ENCODE results near the gene OR51I1. TPM values are rescaled to one million over a fixed set of nuclear protein-coding genes. Genes with fewer than 3 reads are reported as not detected.

Gene OR51I1
- total RNA-seq, 4 donors from 2014 or later = not detected

DNA sequence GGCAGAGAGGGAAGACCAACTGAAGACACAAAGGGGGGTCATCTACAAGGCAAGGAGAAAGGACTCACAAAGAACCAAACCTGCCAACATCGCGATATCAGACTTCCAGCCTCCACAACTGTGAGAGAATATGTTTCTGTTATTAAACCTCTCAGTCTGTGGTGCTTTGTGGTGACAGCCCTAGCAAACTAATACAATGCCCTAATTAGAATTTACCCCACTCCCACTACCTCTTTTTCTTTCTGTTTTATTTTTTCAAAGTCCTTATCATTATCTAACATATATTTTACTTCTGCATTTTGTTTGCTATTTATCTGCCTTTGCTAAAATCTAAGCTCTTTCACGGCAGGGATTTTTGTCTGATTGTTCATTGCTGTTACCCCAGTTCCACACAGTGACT lies 44.7 kb upstream of the OR51I1 start:
- no peak overlapping the region for H3K4me3 ChIP-seq (ENCODE audit: low read depth, poor library complexity, severe bottlenecking)
- DNase-seq (ENCODE audit: low spot score in 2 of 2) = no peak
- no peak for TF ChIP-seq POLR2A (IDR thresholded peaks at IDR 0.05)
- TF ChIP-seq, protein P1, sequence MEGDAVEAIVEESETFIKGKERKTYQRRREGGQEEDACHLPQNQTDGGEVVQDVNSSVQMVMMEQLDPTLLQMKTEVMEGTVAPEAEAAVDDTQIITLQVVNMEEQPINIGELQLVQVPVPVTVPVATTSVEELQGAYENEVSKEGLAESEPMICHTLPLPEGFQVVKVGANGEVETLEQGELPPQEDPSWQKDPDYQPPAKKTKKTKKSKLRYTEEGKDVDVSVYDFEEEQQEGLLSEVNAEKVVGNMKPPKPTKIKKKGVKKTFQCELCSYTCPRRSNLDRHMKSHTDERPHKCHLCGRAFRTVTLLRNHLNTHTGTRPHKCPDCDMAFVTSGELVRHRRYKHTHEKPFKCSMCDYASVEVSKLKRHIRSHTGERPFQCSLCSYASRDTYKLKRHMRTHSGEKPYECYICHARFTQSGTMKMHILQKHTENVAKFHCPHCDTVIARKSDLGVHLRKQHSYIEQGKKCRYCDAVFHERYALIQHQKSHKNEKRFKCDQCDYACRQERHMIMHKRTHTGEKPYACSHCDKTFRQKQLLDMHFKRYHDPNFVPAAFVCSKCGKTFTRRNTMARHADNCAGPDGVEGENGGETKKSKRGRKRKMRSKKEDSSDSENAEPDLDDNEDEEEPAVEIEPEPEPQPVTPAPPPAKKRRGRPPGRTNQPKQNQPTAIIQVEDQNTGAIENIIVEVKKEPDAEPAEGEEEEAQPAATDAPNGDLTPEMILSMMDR (IDR thresholded peaks at IDR 0.05) = no peak
- 92 to 93% methylated on average over 3 of the region's 3 CpGs for WGBS, 2 donors
- intact Hi-C loops (cut with DNase I; ENCODE audit: low total_unique reads) = no loop called here

DNA sequence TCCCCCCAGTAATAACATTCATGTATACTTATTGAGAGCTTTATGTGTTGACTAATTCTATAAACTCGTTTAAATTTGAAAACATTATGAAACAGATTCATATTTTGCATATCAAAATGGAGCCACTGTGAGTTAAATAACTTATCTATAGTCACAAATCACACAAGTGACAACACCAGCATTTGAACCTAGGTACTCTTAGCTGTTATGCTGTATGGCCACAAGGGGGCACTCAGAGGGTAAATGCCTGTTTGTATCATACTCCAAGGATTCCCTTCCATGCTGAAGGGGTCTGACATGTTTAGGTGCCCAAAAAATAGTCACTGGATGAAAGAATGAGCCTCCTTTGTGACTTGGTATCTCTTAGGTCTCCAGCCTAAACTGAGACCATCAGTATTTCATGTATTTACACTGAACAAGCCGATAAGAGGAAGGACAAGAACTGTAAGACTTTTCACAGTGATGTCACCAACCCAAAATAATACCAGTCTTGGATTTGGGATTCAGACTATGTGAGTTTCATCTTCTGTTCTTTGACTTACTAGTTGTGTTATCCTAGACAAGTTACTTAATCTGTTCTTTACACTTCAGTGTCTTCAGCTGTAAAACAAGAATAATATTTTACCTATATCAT lies 35.0 kb upstream of the OR51I1 start:
- no peak for DNase-seq (ENCODE audit: low spot score in 2 of 2)
- TF ChIP-seq POLR2A (IDR thresholded peaks at IDR 0.05) = no peak
- TF ChIP-seq, protein P1 (IDR thresholded peaks at IDR 0.05) = no peak
- WGBS, 2 donors = 36 to 41% methylated on average over 2 of the region's 2 CpGs
- no peak overlapping the region for H3K4me3 ChIP-seq (ENCODE audit: low read depth, poor library complexity, severe bottlenecking)
- intact Hi-C loops (cut with DNase I; ENCODE audit: low total_unique reads) = loop anchor here (5.0 kb wide), 1 partner anchor 331 kb away; the partner anchor contains the start of gene OR52N2

DNA sequence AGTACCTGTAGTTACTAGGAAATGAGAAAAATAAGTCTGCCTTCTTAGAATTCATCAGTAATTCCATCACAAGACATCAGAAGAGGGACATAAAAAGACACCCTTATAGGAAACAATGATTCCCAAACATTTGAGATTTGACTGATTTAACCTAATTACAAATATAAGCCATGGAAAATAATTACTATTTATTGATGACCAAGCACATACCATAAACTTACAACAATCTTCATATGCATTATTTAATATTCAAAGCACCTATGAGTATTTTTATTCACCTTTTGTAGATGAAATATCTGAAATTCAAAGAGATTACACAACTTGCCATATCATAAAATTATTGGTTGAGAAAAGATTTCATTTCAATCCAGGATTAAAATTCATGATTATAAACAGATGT lies 32.6 kb upstream of the OR51I1 start:
- intact Hi-C loops (cut with DNase I; ENCODE audit: low total_unique reads) = no loop called here

DNA sequence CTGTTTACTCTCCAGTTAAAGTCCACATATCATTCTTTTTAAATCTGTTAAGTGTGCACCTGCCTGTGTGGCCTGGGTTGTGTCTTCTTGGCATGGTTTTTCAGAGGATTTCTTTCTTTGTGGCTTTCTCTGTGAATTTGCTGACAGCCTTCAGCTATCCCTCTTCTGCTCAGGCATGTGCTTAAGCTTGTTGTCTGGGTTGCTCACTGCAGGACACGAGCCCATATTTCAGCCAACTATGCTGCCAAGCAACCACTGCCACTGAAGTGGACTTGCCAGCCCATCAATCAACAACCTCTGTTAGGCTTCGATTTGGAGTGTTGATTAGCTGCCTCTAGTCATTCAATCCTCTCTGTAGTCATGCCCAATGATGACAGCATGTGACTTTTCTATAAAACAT lies 26.2 kb upstream of the OR51I1 start:
- no peak overlapping the region for H3K4me3 ChIP-seq (ENCODE audit: low read depth, poor library complexity, severe bottlenecking)
- TF ChIP-seq POLR2A (IDR thresholded peaks at IDR 0.05) = no peak
- TF ChIP-seq, protein P1 (IDR thresholded peaks at IDR 0.05) = no peak
- DNase-seq (ENCODE audit: low spot score in 2 of 2) = no peak
- intact Hi-C loops (cut with DNase I; ENCODE audit: low total_unique reads) = no loop called here
- 30 to 34% methylated on average over 2 of the region's 2 CpGs for WGBS, 2 donors

More for the DNA sequence above, 32.6 kb upstream of the OR51I1 start:
- TF ChIP-seq POLR2A (IDR thresholded peaks at IDR 0.05) = no peak
- TF ChIP-seq, protein P1 (IDR thresholded peaks at IDR 0.05) = no peak
- no peak for DNase-seq (ENCODE audit: low spot score in 2 of 2)
- H3K4me3 ChIP-seq (ENCODE audit: low read depth, poor library complexity, severe bottlenecking) = no peak overlapping the region

DNA sequence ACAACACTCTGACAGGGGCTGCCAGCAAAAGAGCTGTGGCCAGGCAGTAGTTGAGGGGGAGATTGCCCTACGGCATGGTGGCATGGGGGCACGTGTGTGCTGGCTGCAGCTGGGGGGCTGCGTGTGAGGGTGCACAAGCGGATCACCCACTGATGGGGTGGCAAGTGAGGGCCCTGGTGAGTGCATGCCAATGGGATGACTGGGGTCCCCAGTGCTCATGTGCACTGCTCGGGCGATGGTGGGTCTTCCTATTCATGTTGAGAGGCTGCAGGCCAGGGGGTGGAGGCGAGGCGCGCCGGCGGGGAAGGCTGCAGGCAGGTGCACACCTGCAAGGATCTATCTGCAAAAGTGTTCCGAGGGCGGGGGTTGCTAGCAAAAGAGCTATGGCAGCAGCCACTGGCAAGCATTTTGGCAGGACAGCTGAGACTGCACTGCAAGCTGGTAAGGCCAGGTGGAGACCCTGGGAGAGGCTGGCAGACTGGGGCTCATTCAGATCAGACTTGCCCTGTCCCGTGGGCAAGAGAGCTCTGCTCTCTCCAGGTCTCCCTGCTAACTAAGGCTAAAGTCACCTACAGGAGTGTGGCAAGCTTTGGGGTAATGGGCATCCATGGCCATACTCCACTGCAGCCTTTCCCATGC lies 19.8 kb upstream of the OR51I1 start:
- DNase-seq (ENCODE audit: low spot score in 2 of 2) = no peak
- intact Hi-C loops (cut with DNase I; ENCODE audit: low total_unique reads) = no loop called here
- 89 to 92% methylated on average over 14 of the region's 14 CpGs for WGBS, 2 donors
- TF ChIP-seq POLR2A (IDR thresholded peaks at IDR 0.05) = no peak
- no peak overlapping the region for H3K4me3 ChIP-seq (ENCODE audit: low read depth, poor library complexity, severe bottlenecking)

DNA sequence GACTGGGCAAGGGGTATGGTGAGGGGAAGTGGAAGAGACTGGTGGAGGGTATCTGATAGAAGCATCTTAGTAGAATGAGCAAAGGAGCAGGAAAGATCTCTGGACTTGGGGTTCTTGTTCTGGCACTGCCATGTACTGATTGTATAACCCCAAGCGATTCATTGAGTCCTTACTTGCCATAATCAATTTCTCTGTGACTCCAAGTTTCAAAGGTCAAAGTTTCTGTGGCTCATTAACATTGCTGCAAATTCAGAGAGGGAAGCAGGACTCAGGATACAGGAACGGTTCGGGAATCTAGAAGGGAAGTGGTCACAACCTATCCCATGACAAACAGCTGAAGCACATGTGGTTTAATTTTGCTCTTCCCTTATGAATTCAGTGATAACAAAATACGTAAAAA lies 8.1 kb upstream of the OR51I1 start:
- no peak overlapping the region for H3K4me3 ChIP-seq (ENCODE audit: low read depth, poor library complexity, severe bottlenecking)
- no peak for DNase-seq (ENCODE audit: low spot score in 2 of 2)
- 75 to 80% methylated on average over 4 of the region's 4 CpGs for WGBS, 2 donors
- intact Hi-C loops (cut with DNase I; ENCODE audit: low total_unique reads) = no loop called here
- no peak for TF ChIP-seq POLR2A (IDR thresholded peaks at IDR 0.05)
- TF ChIP-seq, protein P1 (IDR thresholded peaks at IDR 0.05) = no peak
